SU-DHL-6 (cell line): ENCODE results near the gene TBX19.

Source experiments
- CTCF ChIP-seq: fragments of 200-600 bp; sonication (generic); IDR thresholded peaks from one replicate; pipeline ENCODE4 v1.5.1; 2017; ENCODE audit warnings: antibody characterized with exemption, mild to moderate bottlenecking, low read length, moderate library complexity; ENCODE audit not compliant: insufficient read depth, poor library complexity, severe bottlenecking
- EZH2phosphoT487 ChIP-seq: fragments of 200-600 bp; sonication (generic), shearing (Covaris generic); conservative IDR thresholded peaks from 2 replicates; pipeline ENCODE4 v1.6.1; 2018; ENCODE audit warnings: mild to moderate bottlenecking, antibody characterized with exemption, low read length, moderate library complexity, mixed read lengths

GRCh38 chr1:168316142-168316541, 35.5 kb downstream of the TBX19 start:
- no peak for TF ChIP-seq CTCF
- no peak for TF ChIP-seq EZH2phosphoT487
